ENCODE results near the gene RHBDL3. TPM values are rescaled to one million over a fixed set of nuclear protein-coding genes. Genes with fewer than 3 reads are reported as not detected.

The RHBDL3 gene
- total RNA-seq, 1 experiment from 2014 or later = 13.2 TPM

GRCh38 chr17:32264140-32264799 is 1.4 kb upstream of the RHBDL3 start:
- H3K4me3 Mint-ChIP-seq = peak overlapping the region; percentile 78
- ATAC-seq (peak; percentile 8; the same call in 1 of the 2 replicates), DNase-seq (ENCODE audit: low spot score) (no peak)
- H3K36me3 Mint-ChIP-seq = no peaks in the 10 kb centered on the region
- H3K27ac Mint-ChIP-seq = no peak overlapping the region
- H3K27me3 Mint-ChIP-seq (ENCODE audit: low read depth) = peaks cover 51% of the 10 kb centered on the region
- ChIA-PET POLR2A (no interaction called here), CTCF (interaction anchor here (1.0 to 3.1 kb wide), 7 partner anchors 11 to 180 kb away, joined by 3 to 20 read pairs (median 8); partner anchors contain the start of gene PSMD11)
- H3K9me3 Mint-ChIP-seq = no peaks in the 10 kb centered on the region
- TF ChIP-seq, protein P1, sequence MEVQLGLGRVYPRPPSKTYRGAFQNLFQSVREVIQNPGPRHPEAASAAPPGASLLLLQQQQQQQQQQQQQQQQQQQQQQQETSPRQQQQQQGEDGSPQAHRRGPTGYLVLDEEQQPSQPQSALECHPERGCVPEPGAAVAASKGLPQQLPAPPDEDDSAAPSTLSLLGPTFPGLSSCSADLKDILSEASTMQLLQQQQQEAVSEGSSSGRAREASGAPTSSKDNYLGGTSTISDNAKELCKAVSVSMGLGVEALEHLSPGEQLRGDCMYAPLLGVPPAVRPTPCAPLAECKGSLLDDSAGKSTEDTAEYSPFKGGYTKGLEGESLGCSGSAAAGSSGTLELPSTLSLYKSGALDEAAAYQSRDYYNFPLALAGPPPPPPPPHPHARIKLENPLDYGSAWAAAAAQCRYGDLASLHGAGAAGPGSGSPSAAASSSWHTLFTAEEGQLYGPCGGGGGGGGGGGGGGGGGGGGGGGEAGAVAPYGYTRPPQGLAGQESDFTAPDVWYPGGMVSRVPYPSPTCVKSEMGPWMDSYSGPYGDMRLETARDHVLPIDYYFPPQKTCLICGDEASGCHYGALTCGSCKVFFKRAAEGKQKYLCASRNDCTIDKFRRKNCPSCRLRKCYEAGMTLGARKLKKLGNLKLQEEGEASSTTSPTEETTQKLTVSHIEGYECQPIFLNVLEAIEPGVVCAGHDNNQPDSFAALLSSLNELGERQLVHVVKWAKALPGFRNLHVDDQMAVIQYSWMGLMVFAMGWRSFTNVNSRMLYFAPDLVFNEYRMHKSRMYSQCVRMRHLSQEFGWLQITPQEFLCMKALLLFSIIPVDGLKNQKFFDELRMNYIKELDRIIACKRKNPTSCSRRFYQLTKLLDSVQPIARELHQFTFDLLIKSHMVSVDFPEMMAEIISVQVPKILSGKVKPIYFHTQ (CRISPR knock-in tag; IDR thresholded peaks at IDR 0.05) = no peak
- no peak for TF ChIP-seq MLX (CRISPR knock-in tag; IDR thresholded peaks at IDR 0.05)
- no peak for TF ChIP-seq ZNF512 (CRISPR knock-in tag; IDR thresholded peaks at IDR 0.05; ENCODE audit: borderline replicate concordance)
- peaks cover 43% of the 10 kb centered on the region for H3K4me1 Mint-ChIP-seq

- TF ChIP-seq ZNF263 (CRISPR knock-in tag; IDR thresholded peaks at IDR 0.05; ENCODE audit: low read depth) (no peak), ZNF232 (CRISPR knock-in tag; IDR thresholded peaks at IDR 0.05) (no peak), SP1 (CRISPR knock-in tag; conservative IDR thresholded peaks at IDR 0.05) (no peak), MLX (CRISPR knock-in tag; IDR thresholded peaks at IDR 0.05) (no peak), E2F5 (CRISPR knock-in tag; IDR thresholded peaks at IDR 0.05) (no peak), FOXJ3 (CRISPR knock-in tag; IDR thresholded peaks at IDR 0.05; ENCODE audit: borderline replicate concordance) (no peak)
- TF ChIP-seq, protein P2, sequence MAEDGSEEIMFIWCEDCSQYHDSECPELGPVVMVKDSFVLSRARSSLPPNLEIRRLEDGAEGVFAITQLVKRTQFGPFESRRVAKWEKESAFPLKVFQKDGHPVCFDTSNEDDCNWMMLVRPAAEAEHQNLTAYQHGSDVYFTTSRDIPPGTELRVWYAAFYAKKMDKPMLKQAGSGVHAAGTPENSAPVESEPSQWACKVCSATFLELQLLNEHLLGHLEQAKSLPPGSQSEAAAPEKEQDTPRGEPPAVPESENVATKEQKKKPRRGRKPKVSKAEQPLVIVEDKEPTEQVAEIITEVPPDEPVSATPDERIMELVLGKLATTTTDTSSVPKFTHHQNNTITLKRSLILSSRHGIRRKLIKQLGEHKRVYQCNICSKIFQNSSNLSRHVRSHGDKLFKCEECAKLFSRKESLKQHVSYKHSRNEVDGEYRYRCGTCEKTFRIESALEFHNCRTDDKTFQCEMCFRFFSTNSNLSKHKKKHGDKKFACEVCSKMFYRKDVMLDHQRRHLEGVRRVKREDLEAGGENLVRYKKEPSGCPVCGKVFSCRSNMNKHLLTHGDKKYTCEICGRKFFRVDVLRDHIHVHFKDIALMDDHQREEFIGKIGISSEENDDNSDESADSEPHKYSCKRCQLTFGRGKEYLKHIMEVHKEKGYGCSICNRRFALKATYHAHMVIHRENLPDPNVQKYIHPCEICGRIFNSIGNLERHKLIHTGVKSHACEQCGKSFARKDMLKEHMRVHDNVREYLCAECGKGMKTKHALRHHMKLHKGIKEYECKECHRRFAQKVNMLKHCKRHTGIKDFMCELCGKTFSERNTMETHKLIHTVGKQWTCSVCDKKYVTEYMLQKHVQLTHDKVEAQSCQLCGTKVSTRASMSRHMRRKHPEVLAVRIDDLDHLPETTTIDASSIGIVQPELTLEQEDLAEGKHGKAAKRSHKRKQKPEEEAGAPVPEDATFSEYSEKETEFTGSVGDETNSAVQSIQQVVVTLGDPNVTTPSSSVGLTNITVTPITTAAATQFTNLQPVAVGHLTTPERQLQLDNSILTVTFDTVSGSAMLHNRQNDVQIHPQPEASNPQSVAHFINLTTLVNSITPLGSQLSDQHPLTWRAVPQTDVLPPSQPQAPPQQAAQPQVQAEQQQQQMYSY (CRISPR knock-in tag; IDR thresholded peaks at IDR 0.05) = no peak
- TF ChIP-seq, protein P3, sequence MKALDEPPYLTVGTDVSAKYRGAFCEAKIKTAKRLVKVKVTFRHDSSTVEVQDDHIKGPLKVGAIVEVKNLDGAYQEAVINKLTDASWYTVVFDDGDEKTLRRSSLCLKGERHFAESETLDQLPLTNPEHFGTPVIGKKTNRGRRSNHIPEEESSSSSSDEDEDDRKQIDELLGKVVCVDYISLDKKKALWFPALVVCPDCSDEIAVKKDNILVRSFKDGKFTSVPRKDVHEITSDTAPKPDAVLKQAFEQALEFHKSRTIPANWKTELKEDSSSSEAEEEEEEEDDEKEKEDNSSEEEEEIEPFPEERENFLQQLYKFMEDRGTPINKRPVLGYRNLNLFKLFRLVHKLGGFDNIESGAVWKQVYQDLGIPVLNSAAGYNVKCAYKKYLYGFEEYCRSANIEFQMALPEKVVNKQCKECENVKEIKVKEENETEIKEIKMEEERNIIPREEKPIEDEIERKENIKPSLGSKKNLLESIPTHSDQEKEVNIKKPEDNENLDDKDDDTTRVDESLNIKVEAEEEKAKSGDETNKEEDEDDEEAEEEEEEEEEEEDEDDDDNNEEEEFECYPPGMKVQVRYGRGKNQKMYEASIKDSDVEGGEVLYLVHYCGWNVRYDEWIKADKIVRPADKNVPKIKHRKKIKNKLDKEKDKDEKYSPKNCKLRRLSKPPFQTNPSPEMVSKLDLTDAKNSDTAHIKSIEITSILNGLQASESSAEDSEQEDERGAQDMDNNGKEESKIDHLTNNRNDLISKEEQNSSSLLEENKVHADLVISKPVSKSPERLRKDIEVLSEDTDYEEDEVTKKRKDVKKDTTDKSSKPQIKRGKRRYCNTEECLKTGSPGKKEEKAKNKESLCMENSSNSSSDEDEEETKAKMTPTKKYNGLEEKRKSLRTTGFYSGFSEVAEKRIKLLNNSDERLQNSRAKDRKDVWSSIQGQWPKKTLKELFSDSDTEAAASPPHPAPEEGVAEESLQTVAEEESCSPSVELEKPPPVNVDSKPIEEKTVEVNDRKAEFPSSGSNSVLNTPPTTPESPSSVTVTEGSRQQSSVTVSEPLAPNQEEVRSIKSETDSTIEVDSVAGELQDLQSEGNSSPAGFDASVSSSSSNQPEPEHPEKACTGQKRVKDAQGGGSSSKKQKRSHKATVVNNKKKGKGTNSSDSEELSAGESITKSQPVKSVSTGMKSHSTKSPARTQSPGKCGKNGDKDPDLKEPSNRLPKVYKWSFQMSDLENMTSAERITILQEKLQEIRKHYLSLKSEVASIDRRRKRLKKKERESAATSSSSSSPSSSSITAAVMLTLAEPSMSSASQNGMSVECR (CRISPR knock-in tag; IDR thresholded peaks at IDR 0.05; ENCODE audit: borderline replicate concordance) = no peak
These were observed 825 bp upstream of the RHBDL3 start for GRCh38 chr17:32264823-32265191.

More at GRCh38 chr17:32264823-32265191, 825 bp upstream of the RHBDL3 start:
- Mint-ChIP-seq H3K4me1 (peaks cover 40% of the 10 kb centered on the region), H3K27me3 (ENCODE audit: low read depth) (peaks cover 51% of the 10 kb centered on the region), H3K36me3 (no peaks in the 10 kb centered on the region), H3K4me3 (peak overlapping the region; percentile 78), H3K27ac (no peak overlapping the region), H3K9me3 (no peaks in the 10 kb centered on the region)
- POLR2A ChIA-PET = no interaction called here
- CTCF ChIA-PET = interaction anchor here (1.0 to 2.5 kb wide), 5 partner anchors 12 to 180 kb away, joined by 3 to 20 read pairs (median 8); partner anchors contain the start of gene PSMD11
- ATAC-seq (peak; percentile 8; the same call in 1 of the 2 replicates), DNase-seq (ENCODE audit: low spot score) (no peak)
